Adipocyte (in vitro differentiated cells): Measurements from ENCODE around the gene STK32B.
A peak's percentile ranks its signal among the peaks of the same experiment; 100 is the strongest.
"Not testable (repeated sequence)": the region's sequence is repeated elsewhere in the genome, so short reads cannot be mapped to it uniquely, and the experiment has no call there.

Experiments used
- DNase-seq: peaks from one replicate; pipeline ENCODE4 v3.0.0-alpha.2; 2015; ENCODE audit warnings: low read depth
- H3K27me3 ChIP-seq: replicated peaks from 2 replicates; pipeline ENCODE4 v1.7.0; 2013; ENCODE audit warnings: mild to moderate bottlenecking, low read length, moderate library complexity; ENCODE audit not compliant: control insufficient read depth, insufficient read depth
- H3K36me3 ChIP-seq: 2 replicates; pipeline ENCODE4 v1.7.0; 2013; ENCODE audit warnings: low read length, mild to moderate bottlenecking, moderate library complexity; ENCODE audit not compliant: control insufficient read depth, insufficient read depth, severe bottlenecking
- H3K4me1 ChIP-seq: 2 replicates; pipeline ENCODE4 v1.7.0; 2013; ENCODE audit warnings: mild to moderate bottlenecking, low read length, moderate library complexity; ENCODE audit not compliant: control insufficient read depth, insufficient read depth
- H3K4me3 ChIP-seq: 2 replicates; pipeline ENCODE4 v1.7.0; 2013; ENCODE audit warnings: mild to moderate bottlenecking, low read length, moderate library complexity
- H3K9ac ChIP-seq: 2 replicates; pipeline ENCODE4 v1.7.0; 2013; ENCODE audit warnings: mild to moderate bottlenecking, low read length, moderate library complexity
- H3K9me3 ChIP-seq: 2 replicates; pipeline ENCODE4 v1.7.0; 2013; ENCODE audit warnings: mild to moderate bottlenecking, low read length, moderate library complexity; ENCODE audit not compliant: control insufficient read depth

STK32B gene

GRCh38 chr4:5165420-5166369 is 114.4 kb downstream of the STK32B start:
- Histone ChIP-seq H3K36me3 (no peaks in the 10 kb centered on the region), H3K27me3 (no peaks in the 10 kb centered on the region), H3K9ac (no peak overlapping the region), H3K9me3 (no peaks in the 10 kb centered on the region), H3K4me3 (no peak overlapping the region), H3K4me1 (no peaks in the 10 kb centered on the region)
- DNase-seq, result peak; percentile 71

DNA sequence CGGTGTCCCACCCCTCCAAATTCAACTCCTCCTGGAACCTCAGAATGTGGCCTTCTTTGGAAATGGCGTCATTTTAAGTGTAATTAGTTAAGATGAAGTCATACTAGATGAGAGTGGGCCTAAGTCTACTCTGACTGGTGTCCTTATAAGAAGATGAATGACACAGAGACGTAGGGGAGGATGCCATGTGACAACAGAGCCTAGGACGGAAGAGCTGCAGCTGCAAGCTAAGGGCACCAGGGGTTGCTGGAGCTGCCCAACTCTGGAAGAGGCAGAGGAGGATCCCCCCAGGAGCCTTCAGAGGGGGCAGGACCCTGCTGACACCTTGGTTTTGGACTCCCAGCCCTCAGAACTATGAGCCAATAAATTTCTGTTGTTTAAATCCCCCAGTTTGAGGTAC is 115.1 kb downstream of the STK32B start:
- Histone ChIP-seq H3K36me3 (no peaks in the 10 kb centered on the region), H3K27me3 (no peaks in the 10 kb centered on the region), H3K9ac (no peak overlapping the region), H3K4me3 (no peak overlapping the region), H3K4me1 (no peaks in the 10 kb centered on the region), H3K9me3 (no peaks in the 10 kb centered on the region)
- no peak for DNase-seq

DNA sequence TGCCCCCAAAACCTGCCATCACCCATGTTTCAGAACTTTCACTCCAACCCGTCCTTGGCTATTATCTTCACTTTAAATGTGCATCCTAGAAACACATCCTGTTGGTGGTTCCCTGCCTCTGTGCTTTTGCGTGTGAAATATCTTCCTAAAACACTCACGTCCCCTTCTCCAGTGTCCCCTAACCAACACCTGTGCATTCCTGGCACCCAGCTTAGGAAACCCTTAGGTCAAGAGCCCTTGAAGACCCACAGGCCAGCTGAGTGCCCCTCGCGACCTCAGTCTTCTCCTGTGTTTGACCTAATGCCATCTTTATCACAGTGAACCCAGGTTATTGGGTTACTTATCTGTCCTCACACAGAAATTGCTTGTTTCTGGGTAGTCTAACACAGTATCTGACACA is 117.6 kb downstream of the STK32B start:
- no peaks in the 10 kb centered on the region for H3K4me1 ChIP-seq
- H3K4me3 ChIP-seq, result no peak overlapping the region
- no peaks in the 10 kb centered on the region for H3K9me3 ChIP-seq
- H3K36me3 ChIP-seq, result no peaks in the 10 kb centered on the region
- no peaks in the 10 kb centered on the region for H3K27me3 ChIP-seq
- no peak for DNase-seq
- no peak overlapping the region for H3K9ac ChIP-seq

GRCh38 chr4:5175836-5176235 is 124.6 kb downstream of the STK32B start:
- H3K9ac ChIP-seq, H3K4me3 ChIP-seq, H3K9me3 ChIP-seq, H3K27me3 ChIP-seq, DNase-seq, H3K36me3 ChIP-seq: not testable (repeated sequence)
- H3K4me1 ChIP-seq, result peaks cover 15% of the 10 kb centered on the region

DNA sequence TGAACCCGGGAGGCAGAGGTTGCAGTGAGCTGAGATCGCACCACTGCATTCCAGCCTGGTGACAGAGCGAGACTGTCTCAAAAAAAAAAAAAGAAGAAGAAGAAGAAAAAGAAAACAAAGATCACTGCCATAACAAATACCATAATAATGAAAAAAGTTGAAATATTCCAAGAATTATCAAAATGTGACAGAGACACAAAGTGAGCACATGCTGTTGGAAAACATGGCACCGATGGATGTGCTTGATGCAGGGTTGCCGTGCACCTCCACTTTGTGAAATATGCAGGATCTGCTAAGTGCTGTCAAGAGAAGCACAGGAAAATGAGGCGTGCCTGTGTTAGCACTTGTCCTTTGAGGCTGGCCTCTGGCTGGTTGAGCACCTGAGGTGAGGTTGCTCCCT is 133.3 kb downstream of the STK32B start:
- H3K4me3 ChIP-seq, result no peak overlapping the region
- H3K4me1 ChIP-seq, result no peaks in the 10 kb centered on the region
- no peaks in the 10 kb centered on the region for H3K27me3 ChIP-seq
- no peaks in the 10 kb centered on the region for H3K9me3 ChIP-seq
- no peak overlapping the region for H3K9ac ChIP-seq
- H3K36me3 ChIP-seq, result no peaks in the 10 kb centered on the region
- DNase-seq, result peak; percentile 7

GRCh38 chr4:5185551-5185950 is 134.3 kb downstream of the STK32B start:
- Histone ChIP-seq H3K4me1 (no peaks in the 10 kb centered on the region), H3K36me3 (no peaks in the 10 kb centered on the region), H3K27me3 (no peaks in the 10 kb centered on the region), H3K9ac (no peak overlapping the region), H3K9me3 (no peaks in the 10 kb centered on the region), H3K4me3 (no peak overlapping the region)
- no peak for DNase-seq

DNA sequence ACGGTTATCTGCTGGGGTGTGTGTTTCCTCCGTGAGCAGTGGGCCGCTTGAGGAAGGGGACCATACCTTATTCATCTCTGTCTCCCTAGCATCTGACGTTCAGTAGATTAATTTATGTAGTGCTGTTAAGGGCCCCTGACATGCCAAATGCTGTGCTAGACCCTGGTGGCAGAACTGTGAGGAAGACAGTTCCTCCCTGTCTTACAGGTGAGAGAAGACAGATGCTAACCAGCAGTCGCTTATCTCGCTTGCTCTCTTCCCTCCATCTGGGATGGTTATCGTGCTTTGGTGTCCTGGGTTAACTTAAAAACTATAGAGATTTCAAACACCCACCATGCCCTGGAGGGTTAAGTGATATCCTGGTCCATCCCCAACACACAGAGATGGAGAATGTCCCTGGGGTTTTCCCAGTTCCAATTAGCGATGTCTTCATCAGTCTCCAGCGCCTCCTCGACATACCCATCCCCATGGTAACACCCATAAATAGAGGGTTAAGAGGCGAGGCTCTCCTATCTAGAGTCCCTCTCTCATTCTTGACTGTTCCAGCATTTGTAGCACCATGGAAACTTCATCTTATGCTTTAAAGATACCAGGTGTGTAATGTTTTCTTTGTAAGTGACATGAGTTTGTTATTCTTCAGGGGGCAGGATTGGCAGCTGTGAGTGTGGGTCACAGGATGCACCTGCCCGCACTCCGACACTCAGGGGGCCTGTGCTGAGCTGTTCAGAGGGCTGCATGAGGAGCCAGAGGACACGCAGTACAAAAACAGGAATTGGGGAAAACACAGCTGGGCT is 135.2 kb downstream of the STK32B start:
- H3K4me1 ChIP-seq, result no peaks in the 10 kb centered on the region
- H3K4me3 ChIP-seq, result no peak overlapping the region
- no peak overlapping the region for H3K9ac ChIP-seq
- H3K27me3 ChIP-seq, result no peaks in the 10 kb centered on the region
- no peak for DNase-seq
- H3K36me3 ChIP-seq, result no peaks in the 10 kb centered on the region
- no peaks in the 10 kb centered on the region for H3K9me3 ChIP-seq

GRCh38 chr4:5188130-5188529 is 136.8 kb downstream of the STK32B start:
- H3K36me3 ChIP-seq, result no peaks in the 10 kb centered on the region
- H3K9me3 ChIP-seq, result no peaks in the 10 kb centered on the region
- DNase-seq, result no peak
- no peaks in the 10 kb centered on the region for H3K4me1 ChIP-seq
- no peak overlapping the region for H3K4me3 ChIP-seq
- no peak overlapping the region for H3K9ac ChIP-seq
- no peaks in the 10 kb centered on the region for H3K27me3 ChIP-seq

DNA sequence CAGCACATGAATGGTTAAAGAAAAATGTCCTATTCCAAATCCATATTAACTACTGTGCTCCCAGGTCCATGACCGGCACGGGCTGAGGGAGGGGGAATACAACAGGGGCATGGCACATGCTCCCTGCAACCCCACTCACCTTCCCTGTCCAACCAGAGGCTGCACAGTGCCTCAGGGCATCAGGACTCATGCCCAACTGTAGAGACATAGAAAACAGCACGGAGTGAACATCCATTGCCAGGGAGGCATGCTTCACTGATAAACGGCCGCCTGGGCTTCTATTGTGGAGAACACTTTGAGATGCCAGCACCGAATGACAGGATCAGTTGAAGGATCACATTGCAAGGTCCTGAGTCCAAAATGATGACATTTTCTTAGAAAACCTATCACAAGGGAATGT is 140.6 kb downstream of the STK32B start:
- no peaks in the 10 kb centered on the region for H3K27me3 ChIP-seq
- H3K4me1 ChIP-seq, result no peaks in the 10 kb centered on the region
- H3K36me3 ChIP-seq, result no peaks in the 10 kb centered on the region
- no peak for DNase-seq
- H3K9me3 ChIP-seq, result no peaks in the 10 kb centered on the region
- no peak overlapping the region for H3K4me3 ChIP-seq
- no peak overlapping the region for H3K9ac ChIP-seq

DNA sequence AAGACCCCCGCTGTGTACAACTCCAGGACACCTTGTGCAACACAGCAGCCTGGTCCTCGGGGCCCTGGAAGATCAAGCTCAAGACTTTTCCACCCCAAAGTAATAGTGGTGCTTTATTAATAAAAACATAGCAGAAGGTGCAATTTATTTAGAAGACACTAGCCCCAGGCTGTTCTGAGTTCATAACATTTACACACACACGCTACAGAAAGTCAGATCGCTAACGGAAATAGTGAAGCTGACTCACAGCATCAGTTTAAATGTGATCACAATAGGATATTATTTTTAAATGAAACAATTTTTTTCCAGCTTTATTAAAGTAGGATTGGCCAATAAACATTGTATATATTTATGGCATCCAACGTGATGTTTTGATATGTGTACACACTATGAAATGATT is 141.0 kb downstream of the STK32B start:
- DNase-seq, result no peak
- Histone ChIP-seq H3K36me3 (no peaks in the 10 kb centered on the region), H3K4me1 (no peaks in the 10 kb centered on the region)

GRCh38 chr4:5192678-5193077 is 141.4 kb downstream of the STK32B start:
- no peaks in the 10 kb centered on the region for H3K4me1 ChIP-seq
- DNase-seq, result no peak
- no peaks in the 10 kb centered on the region for H3K9me3 ChIP-seq
- H3K27me3 ChIP-seq, result no peaks in the 10 kb centered on the region
- no peak overlapping the region for H3K4me3 ChIP-seq
- H3K36me3 ChIP-seq, result no peaks in the 10 kb centered on the region
- H3K9ac ChIP-seq, result no peak overlapping the region

More for the DNA sequence above, 141.0 kb downstream of the STK32B start:
- Histone ChIP-seq H3K4me3 (no peak overlapping the region), H3K27me3 (no peaks in the 10 kb centered on the region), H3K9ac (no peak overlapping the region), H3K9me3 (no peaks in the 10 kb centered on the region)
